Suppressor macrophage treated with lipopolysaccharide for 4 hours (primary cell): ENCODE measurements around the gene KRT3.
"Not testable (repeated sequence)": the region's sequence is repeated elsewhere in the genome, so short reads cannot be mapped to it uniquely, and the experiment has no call there.

Experiments used
- DNase-seq: peaks from one replicate; pipeline ENCODE4 v3.0.0-alpha.2; 2020

Gene KRT3

DNA sequence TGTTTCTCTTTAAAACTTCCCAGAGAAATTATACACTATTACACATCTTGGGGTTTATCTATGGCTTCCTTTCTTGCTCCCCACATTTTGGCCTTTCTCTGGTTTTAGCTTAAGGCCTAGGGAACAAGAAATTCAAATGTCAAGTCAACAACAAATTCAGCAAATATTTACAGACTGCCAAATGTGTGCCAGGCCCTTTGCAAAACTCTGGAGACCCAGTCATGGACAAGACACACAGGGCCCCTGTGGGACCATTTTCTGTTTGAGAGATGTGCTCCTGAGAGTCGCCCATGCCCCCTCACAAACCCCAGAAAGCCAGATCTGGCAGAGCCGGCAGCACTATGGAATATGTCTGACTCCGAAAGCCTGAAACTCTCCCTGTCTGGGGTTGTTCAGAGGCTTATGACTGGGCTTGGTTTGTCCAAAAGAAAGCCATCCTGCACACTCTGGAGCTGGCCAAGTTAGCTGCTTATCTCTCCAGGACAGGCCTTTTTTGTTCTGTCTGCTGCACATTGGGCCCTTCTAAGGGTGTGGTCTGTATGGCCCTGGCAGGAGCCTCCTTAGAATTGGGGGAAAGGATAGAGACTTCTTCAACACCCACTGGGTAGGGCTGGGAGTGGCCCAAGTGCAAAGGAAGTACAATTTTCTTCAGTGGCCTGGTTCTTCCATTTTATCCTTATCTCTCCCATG, 1.1 kb upstream of the KRT3 start:
- DNase-seq = no peak

DNA sequence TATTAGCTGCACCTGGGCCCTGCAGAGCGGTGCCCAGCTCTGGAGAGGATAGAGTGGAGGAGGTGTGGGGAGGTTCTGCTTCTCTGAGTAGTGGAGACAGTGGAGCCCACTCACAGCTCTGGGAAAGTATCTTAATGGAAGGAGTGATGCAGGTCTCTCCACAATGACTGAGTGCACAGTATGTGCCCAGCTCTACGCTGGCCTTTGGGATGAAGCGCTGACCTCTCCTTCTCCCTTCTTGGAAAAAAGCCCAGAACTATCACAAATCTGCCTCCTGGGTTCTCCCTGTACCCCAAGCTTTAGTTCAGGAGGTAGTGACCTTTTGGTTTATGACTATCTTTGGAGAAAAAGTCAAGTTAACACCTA, 495 bp upstream of the KRT3 start:
- DNase-seq = no peak

DNA sequence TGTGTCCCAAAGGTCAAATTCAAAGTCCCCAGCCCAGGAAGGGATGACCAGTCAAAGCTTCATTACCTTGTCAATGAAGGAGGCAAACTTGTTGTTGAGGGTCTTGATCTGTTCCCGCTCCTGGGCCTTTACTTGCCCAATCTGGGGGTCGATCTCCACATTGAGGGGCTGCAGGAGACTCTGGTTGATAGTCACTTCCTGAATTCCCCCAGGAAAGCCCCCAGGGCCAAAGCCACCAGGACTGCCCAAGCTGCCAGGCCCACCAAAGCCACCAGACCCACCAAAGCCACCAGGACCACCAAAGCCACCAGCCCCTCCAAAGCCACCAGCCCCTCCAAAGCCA, 614 bp downstream of the KRT3 start:
- DNase-seq = not testable (repeated sequence)

GRCh38 chr12:52794479-52795331, 1.2 kb downstream of the KRT3 start:
- no peak for DNase-seq

DNA sequence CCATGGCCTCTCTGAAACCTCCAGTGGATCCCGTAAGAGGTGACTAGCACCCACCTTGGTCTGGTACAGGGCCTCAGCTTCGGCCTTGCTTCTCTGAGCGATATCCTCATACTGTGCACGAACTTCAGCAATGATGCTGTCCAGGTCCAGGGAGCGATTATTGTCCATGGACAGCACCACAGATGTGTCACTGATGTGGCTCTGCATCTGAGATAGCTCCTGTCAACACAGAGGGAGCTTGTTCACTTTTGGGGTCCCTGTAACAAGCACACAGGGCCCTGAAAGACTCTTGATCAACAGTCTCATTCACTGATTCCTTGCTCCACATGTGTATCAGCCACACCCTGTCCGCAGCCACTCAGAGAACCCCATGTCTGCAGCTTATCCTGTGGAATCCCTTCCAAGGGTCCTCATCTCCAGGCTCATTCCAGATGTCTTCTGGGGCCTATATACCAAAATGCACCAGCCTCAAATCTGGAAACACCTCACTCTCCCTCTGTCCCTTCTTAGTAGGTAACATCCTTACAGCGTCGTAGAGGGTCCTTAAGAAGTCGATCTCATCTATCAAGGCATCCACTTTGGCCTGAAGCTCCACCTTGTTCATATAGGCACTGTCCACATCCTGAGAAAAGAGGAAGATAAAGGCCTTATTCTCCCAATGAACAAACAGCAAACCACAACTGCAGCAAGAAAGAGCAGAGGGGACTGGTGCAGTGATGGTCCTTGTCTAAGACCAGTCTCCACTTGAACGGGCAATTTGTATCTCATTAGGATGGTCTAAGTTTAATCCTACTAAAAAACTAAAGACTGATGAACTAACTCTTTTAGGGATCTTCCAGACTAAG, 3.5 kb downstream of the KRT3 start:
- no peak for DNase-seq

GRCh38 chr12:52791271-52792184, 4.4 kb downstream of the KRT3 start:
- DNase-seq = no peak

GRCh38 chr12:52790427-52791270, 5.3 kb downstream of the KRT3 start:
- no peak for DNase-seq

- no peak for DNase-seq
Observed at GRCh38 chr12:52789637-52790426, 6.1 kb downstream of the KRT3 start.

- DNase-seq = no peak
Observed at GRCh38 chr12:52788876-52789636, 6.9 kb downstream of the KRT3 start.

DNA sequence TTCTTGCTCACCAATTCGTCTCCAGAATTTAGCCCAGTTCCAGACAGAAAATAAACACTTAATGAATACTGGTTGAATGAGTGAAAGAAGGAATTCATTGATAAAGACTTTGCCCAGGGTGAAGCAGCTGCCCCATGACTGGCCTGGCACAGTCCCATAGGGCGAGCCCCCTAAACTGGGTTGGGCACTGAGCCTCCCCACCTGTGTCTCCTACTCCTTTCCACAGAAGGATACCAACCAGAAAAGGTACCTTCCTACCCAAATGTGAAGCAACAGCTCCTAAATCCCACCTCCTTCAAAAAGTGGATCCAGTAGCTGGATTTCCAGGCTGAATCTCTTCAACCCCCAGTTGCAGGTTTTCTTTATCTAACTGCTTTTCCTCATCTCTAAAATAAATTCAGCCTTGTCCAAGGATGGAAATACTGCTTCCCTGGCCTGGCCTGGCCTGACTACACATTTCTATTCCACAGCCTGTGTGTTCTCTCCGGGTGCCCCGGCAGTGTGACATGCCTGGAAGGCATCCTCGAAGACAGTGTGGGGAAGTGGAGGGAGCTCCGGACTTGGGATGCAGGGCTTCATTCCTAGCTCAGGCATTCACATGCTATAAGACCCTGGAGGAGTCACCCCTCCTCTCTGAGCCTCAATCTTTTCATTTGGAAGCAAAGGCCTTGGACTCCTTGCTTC, 7.6 kb downstream of the KRT3 start:
- DNase-seq = no peak

DNA sequence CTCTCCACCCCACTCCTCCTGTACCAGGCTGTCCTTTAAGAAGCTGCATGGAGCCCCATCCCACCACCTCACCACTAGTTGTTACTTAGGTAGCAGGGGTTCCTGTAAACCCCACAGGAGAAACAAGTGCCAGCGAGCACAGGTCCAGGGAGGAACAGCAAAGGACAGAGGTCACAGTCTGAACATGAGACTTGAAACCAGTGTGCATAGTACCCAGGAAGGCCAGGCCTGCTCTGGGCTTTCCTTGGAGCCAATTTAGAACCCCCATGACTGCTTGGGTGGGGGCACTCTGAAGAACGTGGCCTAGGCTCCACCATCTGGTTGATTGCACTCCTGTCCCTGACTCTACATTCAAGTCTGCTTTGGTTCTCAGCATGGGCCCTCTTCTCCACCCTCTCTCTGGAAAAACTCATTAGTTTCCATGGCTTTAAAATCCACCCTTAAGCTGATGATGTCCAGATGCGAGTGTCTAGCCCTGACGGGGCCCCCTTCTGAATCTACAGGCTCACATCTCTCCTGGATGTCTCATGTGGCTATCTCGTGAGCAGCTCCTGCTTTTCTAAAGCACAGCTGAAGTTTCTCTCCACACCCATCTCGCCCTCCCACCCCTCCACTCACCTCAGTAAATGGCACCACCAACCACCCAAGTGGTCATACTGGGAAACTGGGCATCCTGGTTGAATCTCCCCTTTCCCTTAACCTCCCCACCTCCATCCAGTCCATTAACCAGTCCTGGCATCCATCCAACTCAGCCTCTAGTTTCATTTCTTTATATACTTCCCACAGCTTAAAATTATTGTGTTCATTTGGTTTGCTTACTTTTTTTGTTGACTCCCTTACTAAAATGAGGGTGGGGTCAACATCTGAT, 8.4 kb downstream of the KRT3 start:
- peak; percentile 12 for DNase-seq

DNA sequence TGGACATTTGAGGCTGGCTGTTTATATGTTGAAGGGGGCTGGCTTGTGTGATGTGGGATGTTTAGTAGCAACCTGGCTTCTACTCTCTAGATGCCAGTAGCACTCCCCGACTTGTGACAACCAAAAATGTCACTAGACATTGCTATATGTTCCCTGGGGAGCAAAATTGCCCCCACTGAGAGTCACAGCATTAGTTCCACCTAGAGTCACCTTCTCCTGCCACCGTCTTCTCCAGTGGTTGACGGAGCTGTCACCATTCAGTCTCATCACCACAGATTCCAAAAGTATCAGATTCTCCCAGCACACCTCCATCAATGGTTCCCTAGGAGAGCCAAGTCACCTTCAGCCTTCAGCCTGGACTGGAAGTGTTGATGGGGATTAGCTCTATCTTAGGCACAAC, 11.0 kb downstream of the KRT3 start:
- no peak for DNase-seq

DNA sequence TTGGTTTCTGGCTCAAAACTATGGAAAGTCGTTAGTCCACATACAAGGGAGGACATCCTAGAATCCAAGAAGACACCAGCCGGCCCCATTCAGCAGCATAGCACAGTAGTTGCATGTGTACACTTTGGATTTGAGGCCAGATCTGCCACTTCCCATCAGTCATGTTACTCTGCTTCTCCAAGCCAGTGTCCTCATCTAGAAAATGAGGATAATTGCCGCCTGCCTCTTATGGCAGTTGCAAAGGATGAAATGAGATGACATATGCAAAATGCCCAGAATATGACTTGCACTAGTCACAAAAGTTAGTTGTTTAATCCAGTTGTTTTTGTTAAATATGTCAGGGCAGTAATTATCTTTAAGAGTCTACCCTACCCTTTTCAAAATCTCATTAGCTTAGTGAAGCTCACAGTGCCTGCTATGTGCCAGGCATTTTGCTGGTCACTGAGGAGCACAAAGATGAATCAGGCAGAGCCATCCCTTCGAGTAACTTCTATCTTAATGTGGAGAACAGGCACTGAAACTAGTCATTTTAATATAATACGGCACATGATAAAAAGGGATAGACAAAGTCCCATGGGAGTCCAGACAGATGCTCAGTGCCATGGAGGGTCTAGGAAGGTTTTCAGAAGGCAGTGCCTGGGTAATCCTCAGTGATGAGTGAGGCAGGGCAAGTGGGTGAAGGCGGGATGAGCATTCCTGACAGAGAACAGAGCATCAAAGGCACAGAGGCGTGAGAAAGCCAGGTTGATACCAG, 12.2 kb downstream of the KRT3 start:
- DNase-seq = no peak

DNA sequence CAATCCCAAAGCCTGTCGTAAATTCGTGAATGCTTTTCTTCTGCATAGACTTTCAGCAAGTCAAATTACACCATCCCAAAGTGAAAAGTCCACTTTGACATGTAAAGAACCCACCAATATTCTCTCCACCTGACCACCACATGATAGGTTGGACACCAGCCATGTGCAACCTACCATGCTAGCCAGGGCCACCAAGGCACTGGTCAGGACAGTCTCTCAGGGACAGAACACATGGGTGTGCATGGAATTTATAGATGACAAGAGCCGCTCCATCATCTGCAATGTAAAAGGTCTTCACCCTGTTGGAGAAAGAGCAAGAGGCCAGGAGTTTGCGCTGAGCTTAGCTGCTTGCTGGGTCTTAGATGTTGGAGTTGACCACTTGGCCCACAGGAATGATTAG, 13.4 kb downstream of the KRT3 start:
- DNase-seq = no peak

DNA sequence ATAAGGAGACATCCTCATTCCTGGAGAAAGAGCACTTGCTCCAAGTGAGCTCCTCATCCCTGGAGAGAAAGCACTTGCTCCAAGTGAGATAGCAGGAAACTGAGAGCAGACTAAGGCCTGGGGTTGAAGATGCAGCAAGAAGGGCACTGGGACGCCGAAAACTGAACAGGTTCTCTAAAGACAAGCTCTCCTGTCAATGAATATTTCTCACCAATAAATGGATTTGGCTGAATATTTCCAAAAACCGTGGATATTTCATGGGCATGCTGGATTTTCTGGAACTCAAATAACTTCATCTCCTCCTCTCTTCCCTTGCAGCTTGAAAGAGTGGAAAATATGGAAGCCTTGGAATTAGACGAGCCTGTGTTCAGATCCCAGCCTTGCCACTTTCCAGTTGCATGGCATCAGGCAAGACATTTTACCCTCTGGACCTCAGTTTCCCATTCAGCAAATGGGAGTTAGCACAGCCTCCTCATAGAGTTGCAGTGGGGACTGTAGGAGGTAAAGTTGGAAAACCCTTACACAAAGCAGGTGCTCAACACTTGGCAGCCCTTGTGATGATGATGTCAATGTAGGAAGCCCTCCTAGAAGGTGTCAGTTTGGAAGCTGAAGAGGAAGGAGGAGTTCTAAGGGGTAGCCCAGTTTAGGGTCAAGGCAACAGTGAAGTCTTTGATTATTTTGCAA, 14.4 kb downstream of the KRT3 start:
- no peak for DNase-seq

DNA sequence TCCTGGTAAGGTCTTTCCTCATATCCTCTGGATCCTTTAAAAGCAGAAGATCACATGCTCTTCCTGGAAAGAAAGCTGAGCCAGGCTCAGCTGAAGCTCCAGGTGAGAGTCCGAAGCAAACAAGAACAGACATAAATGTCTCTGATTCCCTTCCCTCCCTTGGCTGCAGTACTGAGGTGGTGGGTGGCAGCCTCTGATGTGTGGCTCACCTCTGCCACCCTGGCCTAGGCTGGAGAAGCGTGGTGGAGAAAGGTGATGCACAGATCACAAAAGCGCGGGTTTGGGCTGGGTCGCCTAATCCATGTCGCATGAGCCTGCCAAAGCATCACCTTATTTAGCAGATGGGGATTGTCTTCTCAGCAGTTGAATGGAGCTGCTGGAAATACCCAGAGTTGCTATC, 16.0 kb downstream of the KRT3 start:
- no peak for DNase-seq

DNA sequence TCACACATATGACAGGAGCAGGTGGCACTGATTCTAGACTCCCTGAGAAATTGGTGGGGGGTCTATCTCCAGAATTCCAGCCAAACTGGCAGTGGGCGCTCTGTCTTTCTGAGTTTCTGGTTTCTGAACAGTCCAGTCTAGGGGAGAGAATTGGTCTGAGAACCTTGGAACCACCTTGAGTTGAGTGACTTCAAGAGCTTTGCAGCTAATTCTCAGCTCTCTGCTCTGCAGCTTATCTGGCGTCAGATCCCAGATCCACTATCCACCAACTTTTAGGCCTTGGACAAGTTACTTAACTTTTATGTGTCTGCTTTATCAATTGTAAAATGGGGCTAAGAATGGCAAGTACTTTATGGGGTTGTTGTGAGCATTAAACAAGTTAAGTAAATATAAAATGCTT, 17.1 kb downstream of the KRT3 start:
- DNase-seq = no peak
